HEK293 (cell line): ENCODE data around the gene LUC7L.
A peak's percentile ranks its signal among the peaks of the same experiment; 100 is the strongest.

ENCODE experiments used
- CTCF ChIA-PET: fragments of 350-600 bp; formaldehyde crosslinking; extraction: SDS; loops from one replicate; lab custom pipeline; 2021; ENCODE audit warnings: antibody characterized with exemption; lab: Yijun Ruan, JAX
- POLR2A ChIA-PET: fragments of 300-600 bp; formaldehyde crosslinking; extraction: SDS; loops from one replicate; lab custom pipeline; 2020; ENCODE audit warnings: antibody characterized with exemption, inconsistent platforms; lab: Yijun Ruan, JAX
- H3K27ac ChIP-seq: fragments of 200-500 bp; sonication (Bioruptor generic); 2 replicates; pipeline ENCODE4 v1.5.1; 2014; ENCODE audit warnings: low read depth, low read length, control low read depth, inconsistent platforms; ENCODE audit errors: extremely low read depth
- H3K36me3 ChIP-seq, 2 experiments: fragments of 200-500 bp in 1 of 2; sonication (Bioruptor generic) in 1 of 2; 1 replicate in 1 of 2; 2 replicates in 1 of 2; pipeline ENCODE4 v1.5.1; 2014 to 2017; ENCODE audit warnings: inconsistent platforms in 2 of 2, low read length in 2 of 2; ENCODE audit not compliant: control insufficient read depth in 2 of 2, insufficient read depth in 1 of 2
- H3K4me1 ChIP-seq: fragments of 200-500 bp; sonication (Bioruptor generic); 2 replicates; pipeline ENCODE4 v1.5.1; 2014; ENCODE audit warnings: mild to moderate bottlenecking, low read length, inconsistent platforms; ENCODE audit not compliant: control insufficient read depth, insufficient read depth
- H3K4me3 ChIP-seq: 2 replicates; pipeline ENCODE4 v1.5.1; 2011; ENCODE audit warnings: low read depth, mild to moderate bottlenecking, control low read depth, low read length, moderate library complexity
- H3K9me3 ChIP-seq: fragments of 200-500 bp; sonication (Bioruptor generic); 2 replicates; pipeline ENCODE4 v1.5.1; 2014; ENCODE audit warnings: low read depth, low read length, inconsistent platforms; ENCODE audit not compliant: control insufficient read depth, insufficient read depth
- ELK4 ChIP-seq: IDR thresholded peaks from 2 replicates; pipeline ENCODE4 v1.6.1; 2011; ENCODE audit warnings: mild to moderate bottlenecking, low read depth, low read length, borderline replicate concordance
- GLI4 ChIP-seq: fragments of 450-650 bp; formaldehyde crosslinking; IDR thresholded peaks from 2 replicates; pipeline ENCODE4 v1.5.1; 2016; ENCODE audit warnings: missing biosample characterization, missing genetic modification characterization
- GLIS1 ChIP-seq: fragments of 450-650 bp; formaldehyde crosslinking; IDR thresholded peaks from 2 replicates; pipeline ENCODE4 v1.5.1; 2016; ENCODE audit warnings: missing biosample characterization, missing genetic modification characterization
- GLIS2 ChIP-seq: fragments of 450-650 bp; formaldehyde crosslinking; IDR thresholded peaks from 2 replicates; pipeline ENCODE4 v1.5.1; 2016; ENCODE audit warnings: missing biosample characterization, missing genetic modification characterization
- KLF17 ChIP-seq: fragments of 450-650 bp; formaldehyde crosslinking; IDR thresholded peaks from 2 replicates; pipeline ENCODE4 v1.5.1; 2016; ENCODE audit warnings: missing biosample characterization, missing genetic modification characterization
- KLF9 ChIP-seq: fragments of 450-650 bp; formaldehyde crosslinking; IDR thresholded peaks from 2 replicates; pipeline ENCODE4 v1.5.1; 2016; ENCODE audit warnings: missing biosample characterization, missing genetic modification characterization, low read depth
- PRDM10 ChIP-seq: fragments of 450-650 bp; formaldehyde crosslinking; IDR thresholded peaks from 2 replicates; pipeline ENCODE4 v1.5.1; 2016; ENCODE audit warnings: missing biosample characterization, missing genetic modification characterization
- WT1 ChIP-seq: fragments of 450-650 bp; formaldehyde crosslinking; IDR thresholded peaks from 2 replicates; pipeline ENCODE4 v1.5.1; 2016; ENCODE audit warnings: missing biosample characterization, missing genetic modification characterization
- ZBTB20 ChIP-seq: fragments of 450-650 bp; formaldehyde crosslinking; IDR thresholded peaks from 2 replicates; pipeline ENCODE4 v1.5.1; 2016; ENCODE audit warnings: missing biosample characterization, missing genetic modification characterization
- ZBTB26 ChIP-seq: fragments of 450-650 bp; formaldehyde crosslinking; optimal IDR thresholded peaks from 2 replicates; pipeline ENCODE3; 2016; ENCODE audit warnings: missing biosample characterization, mild to moderate bottlenecking, missing genetic modification characterization
- ZBTB7A ChIP-seq: fragments of 450-650 bp; formaldehyde crosslinking; IDR thresholded peaks from 2 replicates; pipeline ENCODE4 v1.5.1; 2016; ENCODE audit warnings: low read depth, missing biosample characterization, missing genetic modification characterization
- ZFP37 ChIP-seq: fragments of 450-650 bp; formaldehyde crosslinking; IDR thresholded peaks from 2 replicates; pipeline ENCODE4 v1.5.1; 2016; ENCODE audit warnings: missing biosample characterization, missing genetic modification characterization
- ZNF132 ChIP-seq: fragments of 450-650 bp; formaldehyde crosslinking; IDR thresholded peaks from 2 replicates; pipeline ENCODE4 v1.5.1; 2017; ENCODE audit warnings: missing biosample characterization, missing genetic modification characterization, borderline replicate concordance
- ZNF169 ChIP-seq: fragments of 450-650 bp; formaldehyde crosslinking; IDR thresholded peaks from 2 replicates; pipeline ENCODE4 v1.5.1; 2016; ENCODE audit warnings: missing biosample characterization, missing genetic modification characterization
- ZNF2 ChIP-seq: fragments of 450-650 bp; formaldehyde crosslinking; IDR thresholded peaks from 2 replicates; pipeline ENCODE4 v1.5.1; 2016; ENCODE audit warnings: missing biosample characterization, missing genetic modification characterization
- ZNF335 ChIP-seq: fragments of 450-650 bp; formaldehyde crosslinking; conservative IDR thresholded peaks from 2 replicates; pipeline ENCODE4 v1.5.1; 2016; ENCODE audit warnings: missing biosample characterization, missing genetic modification characterization
- ZNF416 ChIP-seq: fragments of 450-650 bp; formaldehyde crosslinking; IDR thresholded peaks from 2 replicates; pipeline ENCODE4 v1.5.1; 2016; ENCODE audit warnings: missing biosample characterization, missing genetic modification characterization
- ZNF548 ChIP-seq: fragments of 450-650 bp; formaldehyde crosslinking; IDR thresholded peaks from 2 replicates; pipeline ENCODE4 v1.5.1; 2016; ENCODE audit warnings: missing biosample characterization, missing genetic modification characterization
- ZNF624 ChIP-seq: fragments of 450-650 bp; formaldehyde crosslinking; IDR thresholded peaks from 2 replicates; pipeline ENCODE4 v1.5.1; 2017; ENCODE audit warnings: missing biosample characterization, missing genetic modification characterization
- ZNF629 ChIP-seq: fragments of 450-650 bp; formaldehyde crosslinking; IDR thresholded peaks from 2 replicates; pipeline ENCODE4 v1.5.1; 2017; ENCODE audit warnings: missing biosample characterization, missing genetic modification characterization
- ZNF654 ChIP-seq: fragments of 450-650 bp; formaldehyde crosslinking; IDR thresholded peaks from 2 replicates; pipeline ENCODE4 v1.5.1; 2016; ENCODE audit warnings: low read depth, missing biosample characterization, missing genetic modification characterization

The LUC7L gene

GRCh38 chr16:155031-155398 is 74.2 kb downstream of the LUC7L start:
- TF ChIP-seq WT1 (tag by site-specific recombination) (no peak), PRDM10 (0 out of 2 replicates have a peak, but pooled peaks have one; percentile 18)
- Histone ChIP-seq H3K36me3 (no peaks in the 10 kb centered on the region), H3K27ac (no peak overlapping the region), H3K9me3 (no peaks in the 10 kb centered on the region), H3K4me3 (peak overlapping the region; percentile 36; the same call in 1 of the 2 replicates), H3K4me1 (no peaks in the 10 kb centered on the region)
- POLR2A ChIA-PET = interaction anchor here (0.6 kb wide), 1 partner anchor 1224 kb away, joined by 4 read pairs; no protein-coding TSS in a partner anchor
- CTCF ChIA-PET = interaction anchor here (0.7 to 1.2 kb wide), 2 partner anchors 37 to 48 kb away, joined by 4 to 5 read pairs; no protein-coding TSS in a partner anchor

GRCh38 chr16:154217-155030 is 74.8 kb downstream of the LUC7L start:
- Histone ChIP-seq H3K9me3 (no peaks in the 10 kb centered on the region), H3K36me3 (no peaks in the 10 kb centered on the region), H3K4me1 (no peaks in the 10 kb centered on the region), H3K27ac (peak overlapping the region; percentile 34; the same call in 1 of the 2 replicates), H3K4me3 (peak overlapping the region; percentile 36)
- ChIA-PET POLR2A (interaction anchor here (0.6 to 0.7 kb wide), 2 partner anchors 101 to 1225 kb away, joined by 4 read pairs; partner anchors contain the start of genes POLR3K and SNRNP25), CTCF (no interaction called here)
- TF ChIP-seq ZNF335 (peak; percentile 79), GLIS2 (tag by site-specific recombination) (peak; percentile 82), ZFP37 (tag by site-specific recombination) (no peak), ZBTB7A (peak; percentile 22; the same call in 1 of the 2 replicates), KLF17 (tag by site-specific recombination) (peak; percentile 76; the same call in 1 of the 2 replicates), GLIS1 (tag by site-specific recombination) (peak; percentile 94), PRDM10 (peak; percentile 51; the same call in 1 of the 2 replicates), ZNF416 (no peak), ZNF548 (tag by site-specific recombination) (no peak), ZNF624 (tag by site-specific recombination) (no peak), ZNF654 (tag by site-specific recombination) (no peak), ZNF2 (tag by site-specific recombination) (0 out of 2 replicates have a peak, but pooled peaks have one; percentile 27), ELK4 (no peak), GLI4 (tag by site-specific recombination) (0 out of 2 replicates have a peak, but pooled peaks have one; percentile 38), KLF9 (tag by site-specific recombination) (peak; percentile 56), ZBTB20 (peak; percentile 38; the same call in 1 of the 2 replicates), ZNF629 (peak; percentile 41; the same call in 1 of the 2 replicates), ZBTB26 (tag by site-specific recombination) (peak; percentile 53), ZNF132 (tag by site-specific recombination) (no peak), ZNF169 (tag by site-specific recombination) (no peak)
